ENCODE data around the gene CLEC2D. TPM values are rescaled to one million over a fixed set of nuclear protein-coding genes. Genes with fewer than 3 reads are reported as not detected.

The CLEC2D gene
- total RNA-seq, 1 experiment from 2014 or later: 2.9 TPM

GRCh38 chr12:9707864-9708808, 38.6 kb downstream of the CLEC2D start:
- Histone ChIP-seq H3K36me3 (ENCODE audit: low read depth, low read length) (no peaks in the 10 kb centered on the region), H3F3A (ENCODE audit: low read length, unreplicated experiment) (no peaks in the 10 kb centered on the region), H3K4me2 (ENCODE audit: low read length) (no peak overlapping the region), H3K9ac (ENCODE audit: low read length) (no peak overlapping the region), H2AFZ (ENCODE audit: low read length) (peak overlapping the region; percentile 26; the same call in 1 of the 2 replicates), H3K27ac (ENCODE audit: low read length) (no peak overlapping the region), H3K4me3 (ENCODE audit: low read length) (no peak overlapping the region), H3K79me2 (ENCODE audit: low read length) (no peaks in the 10 kb centered on the region), H3K9me3 (ENCODE audit: low read length) (no peaks in the 10 kb centered on the region), H4K20me1 (ENCODE audit: low read length) (no peaks in the 10 kb centered on the region), H3K4me1 (ENCODE audit: insufficient read depth, low read length) (peaks cover 12% of the 10 kb centered on the region), H3K9me2 (replicated peaks; ENCODE audit: low read length) (no peaks in the 10 kb centered on the region), H3K27me3 (ENCODE audit: low read length) (no peaks in the 10 kb centered on the region)
- DNase-seq (peak; percentile 61), ATAC-seq (peak; percentile 66)
- TF ChIP-seq CTCF (conservative IDR thresholded peaks at IDR 0.05; ENCODE audit: low read depth, low read length): peak; percentile 77
- TF ChIP-seq EZH2 (IDR thresholded peaks at IDR 0.05; ENCODE audit: low read length, unreplicated experiment): no peak
- intact Hi-C loops (cut with micrococcal nuclease): loop anchor here (1.0 to 5.0 kb wide), 2 partner anchors 61 to 74 kb away; no protein-coding TSS in a partner anchor
- ChIA-PET CTCF (interaction anchor here (0.9 kb wide), 1 partner anchor 90 kb away, joined by 3 read pairs; no protein-coding TSS in a partner anchor), POLR2A (ENCODE audit: unreplicated experiment) (no interaction called here)
- BruUV-seq (replicated peaks): no TSS peak

- H2AFZ ChIP-seq (ENCODE audit: low read length): no peak overlapping the region
- ChIA-PET CTCF (interaction anchor here (0.9 kb wide), 1 partner anchor 89 kb away, joined by 3 read pairs; no protein-coding TSS in a partner anchor), POLR2A (ENCODE audit: unreplicated experiment) (no interaction called here)
- H3K9me3 ChIP-seq (ENCODE audit: low read length): no peaks in the 10 kb centered on the region
- H3K4me3 ChIP-seq (ENCODE audit: low read length): no peak overlapping the region
- H3K36me3 ChIP-seq (ENCODE audit: low read depth, low read length): no peaks in the 10 kb centered on the region
- intact Hi-C loops (cut with micrococcal nuclease): loop anchor here (1.0 to 5.0 kb wide), 2 partner anchors 62 to 75 kb away; no protein-coding TSS in a partner anchor
- no peak for ATAC-seq
- H3K9ac ChIP-seq (ENCODE audit: low read length): no peak overlapping the region
- no peaks in the 10 kb centered on the region for H3K27me3 ChIP-seq (ENCODE audit: low read length)
- H3F3A ChIP-seq (ENCODE audit: low read length, unreplicated experiment): no peaks in the 10 kb centered on the region
- H3K27ac ChIP-seq (ENCODE audit: low read length): no peak overlapping the region
- no peak for TF ChIP-seq EZH2phosphoT487 (IDR thresholded peaks at IDR 0.05; ENCODE audit: borderline replicate concordance, low read length)
- TF ChIP-seq CTCF (conservative IDR thresholded peaks at IDR 0.05; ENCODE audit: low read depth, low read length): no peak
- no peak for TF ChIP-seq EZH2 (IDR thresholded peaks at IDR 0.05; ENCODE audit: low read length, unreplicated experiment)
- no peaks in the 10 kb centered on the region for H4K20me1 ChIP-seq (ENCODE audit: low read length)
- no peaks in the 10 kb centered on the region for H3K79me2 ChIP-seq (ENCODE audit: low read length)
- H3K9me2 ChIP-seq (replicated peaks; ENCODE audit: low read length): no peaks in the 10 kb centered on the region
- H3K4me2 ChIP-seq (ENCODE audit: low read length): no peak overlapping the region
- no TSS peak for BruUV-seq (replicated peaks)
- H3K4me1 ChIP-seq (ENCODE audit: insufficient read depth, low read length): peaks cover 12% of the 10 kb centered on the region
- no peak for DNase-seq
Observed at GRCh38 chr12:9708853-9709252, 39.3 kb downstream of the CLEC2D start.
